ENCODE measurements around the gene ZCCHC24.
"Not testable (repeated sequence)": the region's sequence is repeated elsewhere in the genome, so short reads cannot be mapped to it uniquely, and the experiment has no call there.

ZCCHC24 gene

DNA sequence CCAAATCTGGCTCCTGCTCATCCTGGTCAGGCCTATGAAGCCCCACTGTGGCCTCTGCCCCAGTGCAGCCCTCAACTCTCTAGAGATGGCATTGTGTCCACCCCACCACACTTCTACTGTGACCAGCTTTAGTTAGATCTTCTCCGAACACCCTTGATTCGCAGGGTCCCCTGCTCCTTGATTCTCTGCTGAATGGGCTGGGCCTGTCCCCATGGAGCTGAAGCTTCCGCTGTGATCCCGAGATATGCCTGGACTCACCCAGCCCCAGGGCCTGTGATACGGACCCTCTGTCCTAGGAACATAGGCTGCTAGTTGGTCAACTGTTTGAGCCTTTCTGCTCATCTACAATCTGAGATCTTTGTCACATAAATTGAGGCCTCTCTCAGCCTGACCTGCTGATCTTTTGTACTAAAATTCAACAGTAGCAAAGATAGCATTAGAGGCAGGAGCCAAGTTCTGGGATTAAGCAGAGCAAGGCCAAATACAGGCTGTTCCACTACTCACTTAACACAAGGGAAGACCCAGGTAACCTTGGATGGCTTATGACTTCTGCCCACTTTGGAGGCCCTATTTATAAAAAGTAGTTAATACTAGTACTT, 104.7 kb downstream of the ZCCHC24 start:
- no peak for DNase-seq

DNA sequence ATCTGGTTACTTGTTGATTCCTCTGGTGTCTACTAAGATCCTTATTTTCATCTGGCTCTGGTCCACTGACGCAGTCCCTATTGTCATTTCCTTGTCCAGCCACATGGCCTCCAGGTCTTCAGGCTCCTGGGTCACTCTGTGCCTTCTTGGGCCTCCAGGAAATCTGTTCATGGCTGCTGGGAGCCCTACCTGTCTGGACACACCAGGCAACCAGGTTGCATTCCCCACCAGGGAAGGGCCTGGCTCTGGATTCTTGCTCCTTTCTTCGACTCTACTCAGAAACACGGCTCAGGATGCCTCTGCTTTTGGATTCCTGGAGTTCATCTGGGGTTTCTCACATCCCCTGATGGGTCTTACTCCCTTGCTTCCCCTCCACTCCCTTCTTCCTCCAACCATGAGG, 106.2 kb downstream of the ZCCHC24 start:
- DNase-seq = no peak

DNA sequence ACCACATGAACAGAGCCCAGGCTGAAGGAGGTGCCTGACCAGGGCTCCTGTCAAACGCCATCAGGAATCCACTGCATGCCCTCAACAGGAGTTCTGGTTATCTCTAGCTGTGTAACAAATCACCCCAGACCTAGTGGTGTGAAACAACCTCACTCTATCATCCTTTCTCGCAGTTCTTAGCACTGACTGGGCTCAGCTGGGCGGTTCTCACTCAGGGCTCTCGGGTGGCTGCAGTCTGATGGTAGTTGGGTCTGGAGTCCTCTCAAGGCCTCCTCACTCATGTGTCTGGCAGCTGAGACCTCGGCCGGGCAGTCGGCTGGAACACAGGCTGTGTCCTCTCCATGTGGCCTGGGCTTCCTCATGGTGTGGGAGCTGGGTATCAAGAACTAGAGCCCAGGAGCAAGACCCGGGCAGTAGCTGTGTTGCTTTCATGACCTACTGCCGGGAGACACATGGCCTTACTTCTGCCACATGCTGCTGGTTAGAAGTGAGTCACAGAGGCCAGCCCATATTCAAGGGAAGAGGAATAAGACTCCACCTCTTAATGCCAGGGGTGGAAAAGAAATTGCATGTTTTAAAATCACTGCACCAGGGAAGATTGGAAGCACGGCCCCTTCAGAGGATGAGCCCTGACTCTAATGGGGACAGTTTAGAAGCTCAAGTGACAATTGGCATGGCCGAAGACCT, 107.5 kb downstream of the ZCCHC24 start:
- DNase-seq = not testable (repeated sequence)

DNA sequence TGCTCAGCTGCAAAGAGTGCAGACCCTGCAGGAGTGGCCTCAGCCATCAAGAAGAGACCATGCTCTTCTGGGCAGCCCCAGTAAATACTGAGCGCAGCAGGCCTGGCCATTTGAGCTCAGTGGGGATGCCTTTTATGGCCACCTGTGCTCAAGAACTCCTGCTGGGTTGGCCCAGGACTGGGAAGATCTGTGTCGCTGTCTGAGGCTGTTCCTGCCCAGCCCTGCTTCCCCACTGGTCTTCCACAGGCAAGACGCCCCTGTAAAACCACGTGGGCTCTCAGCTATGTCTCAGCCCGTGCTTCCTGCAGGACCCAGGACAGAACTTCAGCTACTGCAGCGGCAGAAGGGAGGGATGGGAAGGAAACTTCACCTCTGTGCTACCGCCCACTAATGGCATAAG, 108.7 kb downstream of the ZCCHC24 start:
- no peak for DNase-seq

DNA sequence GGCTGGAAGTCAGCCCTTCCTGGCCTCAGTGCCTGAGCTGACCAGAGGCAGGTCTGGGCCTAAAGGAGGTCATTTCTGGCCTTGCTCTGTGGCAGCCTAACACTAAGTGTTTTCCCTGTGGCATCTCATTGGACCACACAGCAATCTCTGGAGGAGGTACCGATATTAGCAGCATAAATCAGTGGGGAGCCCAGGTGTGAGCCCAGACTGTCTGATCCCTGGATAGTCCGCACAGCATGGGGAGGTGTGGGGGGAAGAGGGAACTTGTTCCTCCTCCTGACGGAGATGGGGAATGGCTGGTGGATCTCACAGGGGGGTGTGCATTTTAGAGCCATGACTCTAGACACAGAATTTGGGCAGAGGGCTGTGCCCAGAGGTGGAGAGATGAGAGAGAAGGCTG, 109.1 kb downstream of the ZCCHC24 start:
- no peak for DNase-seq

DNA sequence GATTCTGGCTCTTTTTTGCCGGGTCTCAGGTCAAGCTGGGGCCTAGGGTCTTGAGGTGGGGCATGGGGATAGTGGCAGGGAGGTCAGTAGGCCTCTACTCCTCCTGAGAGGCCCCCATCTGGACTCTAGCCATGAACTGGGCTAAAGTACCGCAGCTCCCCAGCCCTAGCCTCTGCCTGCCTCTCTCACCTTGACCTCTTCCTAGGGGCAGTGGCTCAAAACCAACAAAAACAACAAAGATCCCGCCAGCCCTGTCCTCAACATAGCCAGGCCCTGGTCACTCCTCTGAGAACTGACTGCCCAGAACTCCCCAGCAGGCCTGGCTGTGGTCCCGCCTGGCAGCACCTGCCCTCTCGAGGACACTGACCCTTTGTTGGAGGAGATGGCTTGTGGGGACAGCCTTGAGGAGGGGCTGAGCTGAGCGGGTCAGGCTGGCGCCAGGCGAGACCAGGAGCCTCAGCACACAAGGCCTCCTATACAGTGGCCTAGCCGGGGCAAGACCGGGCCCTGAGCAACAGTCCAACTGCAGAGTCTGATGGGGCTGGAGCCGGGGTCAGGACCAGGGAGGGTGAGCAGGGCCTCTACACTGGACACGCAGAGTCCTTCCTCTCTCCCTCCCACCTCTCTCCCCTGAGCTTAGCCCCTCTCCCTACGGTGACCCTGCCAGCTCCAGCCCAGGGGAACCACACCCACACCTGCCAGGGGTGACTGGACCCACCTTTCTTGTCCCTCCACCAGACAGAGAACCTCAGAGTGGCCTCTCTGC, 109.8 kb downstream of the ZCCHC24 start:
- DNase-seq = no peak

DNA sequence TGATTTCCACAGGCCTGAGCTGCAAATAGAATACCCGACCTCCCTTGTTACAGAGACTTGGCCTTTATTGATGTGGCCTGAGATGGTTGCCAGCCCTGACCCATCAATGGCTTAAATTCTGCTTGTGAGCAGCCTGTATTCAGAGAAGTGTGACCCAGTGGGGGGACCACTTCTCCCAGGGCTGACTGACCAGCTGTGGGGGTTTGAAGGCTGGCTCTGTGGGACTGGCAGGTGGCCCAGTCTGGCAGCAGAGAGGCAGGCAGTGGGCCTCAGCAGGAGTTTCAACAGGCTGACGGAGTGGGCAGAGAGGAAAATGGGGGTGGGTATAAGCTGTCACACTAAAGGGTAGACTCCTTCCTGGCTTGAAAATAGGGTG, 110.3 kb downstream of the ZCCHC24 start:
- DNase-seq = no peak

DNA sequence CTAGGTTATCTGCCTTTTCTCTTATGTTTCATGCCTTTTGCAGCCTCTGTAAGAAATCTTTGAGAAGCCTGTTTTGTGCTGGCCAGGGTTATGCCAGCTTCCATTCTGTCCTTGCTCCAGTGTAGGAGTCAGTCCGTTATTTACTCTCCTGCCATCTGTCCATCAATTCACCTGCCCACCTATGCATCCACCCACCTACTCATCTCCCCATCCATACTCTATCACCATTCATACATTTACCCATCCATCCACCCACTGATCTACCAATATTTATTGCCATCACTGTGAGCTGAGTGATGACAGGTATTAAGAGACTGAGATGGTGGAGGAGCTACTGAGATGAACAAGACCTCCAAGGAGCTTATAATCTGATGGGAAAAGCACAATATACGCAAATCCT, 110.9 kb downstream of the ZCCHC24 start:
- DNase-seq = no peak

DNA sequence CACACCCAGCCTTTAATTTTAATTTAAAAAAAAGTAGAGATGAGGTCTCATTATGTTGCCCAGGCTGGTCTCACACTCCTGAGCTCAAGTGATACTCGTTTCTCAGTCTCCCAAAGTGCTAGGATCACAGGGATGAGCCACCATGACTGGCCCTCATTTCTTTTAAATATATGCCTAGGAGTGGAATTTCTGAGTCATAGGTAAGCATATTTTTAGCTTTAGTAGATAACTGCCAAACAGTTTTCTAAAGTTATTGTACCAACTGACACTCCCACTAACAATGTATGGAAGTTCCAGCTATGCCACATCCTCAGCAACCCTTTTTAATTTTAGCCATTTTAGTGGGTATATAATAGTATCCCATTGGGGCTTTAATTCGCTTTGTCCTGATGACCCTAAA, 111.9 kb downstream of the ZCCHC24 start:
- no peak for DNase-seq

DNA sequence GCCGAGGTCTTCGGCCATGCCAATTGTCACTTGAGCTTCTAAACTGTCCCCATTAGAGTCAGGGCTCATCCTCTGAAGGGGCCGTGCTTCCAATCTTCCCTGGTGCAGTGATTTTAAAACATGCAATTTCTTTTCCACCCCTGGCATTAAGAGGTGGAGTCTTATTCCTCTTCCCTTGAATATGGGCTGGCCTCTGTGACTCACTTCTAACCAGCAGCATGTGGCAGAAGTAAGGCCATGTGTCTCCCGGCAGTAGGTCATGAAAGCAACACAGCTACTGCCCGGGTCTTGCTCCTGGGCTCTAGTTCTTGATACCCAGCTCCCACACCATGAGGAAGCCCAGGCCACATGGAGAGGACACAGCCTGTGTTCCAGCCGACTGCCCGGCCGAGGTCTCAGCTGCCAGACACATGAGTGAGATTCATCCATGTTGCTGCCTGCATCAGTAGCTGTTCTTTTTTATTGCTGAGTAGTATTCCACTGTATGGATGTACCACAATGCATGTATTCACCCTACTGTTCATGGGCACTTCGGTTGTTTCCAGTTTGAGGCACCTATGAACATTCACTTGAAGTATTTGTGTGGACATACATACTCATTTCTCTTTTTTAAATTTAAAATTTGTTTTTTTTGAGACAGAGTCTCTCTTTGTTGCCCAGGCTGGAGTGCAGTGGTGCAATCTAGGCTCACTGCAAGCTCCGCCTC, 112.7 kb downstream of the ZCCHC24 start:
- DNase-seq = not testable (repeated sequence)
